Activated CD4-positive, CD25-positive, alpha-beta regulatory T cell treated with anti-CD3 and anti-CD28 coated beads, Interleukin-2, amount 50 U/mL, for 16 hours (primary cell): Measurements from ENCODE around the gene GLYR1.

ENCODE experiments used
- DNase-seq: peaks from one replicate; pipeline ENCODE4 v3.0.0-alpha.2; 2020; ENCODE audit warnings: low read depth, low spot score

The GLYR1 gene

DNA sequence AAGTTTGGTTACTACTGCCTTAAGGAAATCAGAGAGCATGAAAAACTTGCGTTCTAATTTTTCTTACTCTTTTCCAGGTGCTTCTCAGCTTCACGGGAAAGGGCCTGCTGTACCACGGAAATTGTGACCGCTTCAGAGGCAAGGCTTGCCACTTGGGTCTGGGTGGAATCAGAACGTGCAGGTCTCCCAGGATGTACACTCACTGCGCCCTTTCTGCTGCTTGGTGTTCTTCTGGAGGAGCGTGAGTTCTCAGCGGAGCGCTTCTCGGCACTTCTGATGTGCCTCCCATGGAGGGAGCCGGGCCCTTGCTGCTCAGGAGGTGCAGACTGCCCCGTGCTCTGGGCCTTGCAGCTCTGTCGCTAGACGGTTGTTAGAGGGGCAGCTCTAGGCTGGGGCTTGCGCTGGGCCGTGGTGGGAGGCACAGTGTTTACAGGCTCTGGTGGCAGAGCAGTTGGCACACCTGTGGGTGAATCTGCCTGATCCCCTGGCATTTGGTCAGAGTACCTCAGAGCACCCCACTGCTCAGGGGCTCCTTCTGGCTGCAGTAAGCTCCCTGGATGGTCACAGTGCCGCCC lies 33.0 kb upstream of the GLYR1 start:
- no peak for DNase-seq

DNA sequence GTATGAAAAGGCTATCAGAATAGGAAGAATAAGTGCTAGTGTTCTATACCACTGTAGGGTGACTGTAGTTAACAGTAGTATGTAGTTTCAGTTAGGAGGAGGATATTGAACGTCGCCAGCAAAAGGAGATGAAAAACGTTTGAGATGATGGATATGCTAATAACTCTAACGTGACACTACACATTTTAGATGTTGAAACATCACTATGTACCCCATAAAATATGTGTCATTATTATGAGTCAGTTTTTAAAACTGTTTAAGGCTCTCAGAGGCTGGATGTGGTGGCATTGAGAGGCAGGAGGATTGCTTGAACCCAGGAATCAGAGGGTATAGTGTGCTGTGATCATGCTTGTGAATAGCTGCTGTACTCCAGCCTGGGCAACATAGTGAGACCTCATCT lies 32.0 kb upstream of the GLYR1 start:
- no peak for DNase-seq

DNA sequence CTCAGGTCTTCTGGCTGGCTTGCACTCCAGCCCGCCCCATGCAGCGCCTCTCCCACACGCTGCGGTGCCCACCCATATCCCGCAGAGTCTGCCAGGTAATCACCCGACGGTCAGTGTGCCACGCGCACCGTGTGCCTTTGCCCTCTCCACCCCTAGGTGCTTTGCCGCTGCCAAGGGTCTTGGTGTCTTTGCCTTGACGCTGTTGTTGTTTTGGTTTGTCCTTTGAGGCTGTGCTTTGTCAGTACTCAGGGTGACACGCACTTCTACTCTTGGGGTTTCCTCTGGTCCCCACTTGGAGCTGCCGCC lies 30.2 kb upstream of the GLYR1 start:
- no peak for DNase-seq

DNA sequence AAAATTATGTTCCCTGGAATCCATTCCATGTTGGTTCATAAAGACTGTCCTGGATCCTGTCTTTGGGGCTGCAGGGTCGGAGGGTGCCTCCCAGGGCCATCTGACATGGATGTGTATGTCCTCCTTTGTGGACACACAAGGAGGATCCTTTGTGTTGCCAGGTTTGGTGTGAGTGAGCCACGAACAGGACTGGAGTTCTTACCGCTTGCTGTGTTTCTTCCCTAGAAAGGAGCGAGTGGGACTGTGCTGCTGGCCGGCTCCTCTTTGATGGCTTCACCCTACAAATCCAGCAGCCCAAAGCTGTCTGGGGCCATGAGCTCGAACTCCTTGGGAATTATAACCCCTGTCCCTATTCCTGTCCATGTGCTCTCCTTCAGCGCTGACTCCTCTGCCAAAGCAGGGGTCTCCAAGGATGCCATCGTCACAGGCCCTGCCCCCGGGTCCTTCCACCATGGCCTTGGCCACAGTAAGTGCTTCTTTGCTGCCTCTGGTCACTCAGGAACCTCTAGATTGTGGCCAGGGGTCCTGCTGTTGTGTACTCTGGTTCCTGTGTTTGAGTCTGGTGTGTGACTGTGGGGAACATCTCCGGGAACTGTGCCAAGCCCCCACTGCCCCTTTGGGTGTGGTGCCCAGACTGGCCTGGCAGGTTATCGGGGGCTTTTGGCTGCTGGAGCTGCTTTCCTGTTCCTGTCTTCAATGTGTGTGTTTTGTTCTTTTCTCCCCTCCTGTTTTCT lies 29.7 kb upstream of the GLYR1 start:
- no peak for DNase-seq

DNA sequence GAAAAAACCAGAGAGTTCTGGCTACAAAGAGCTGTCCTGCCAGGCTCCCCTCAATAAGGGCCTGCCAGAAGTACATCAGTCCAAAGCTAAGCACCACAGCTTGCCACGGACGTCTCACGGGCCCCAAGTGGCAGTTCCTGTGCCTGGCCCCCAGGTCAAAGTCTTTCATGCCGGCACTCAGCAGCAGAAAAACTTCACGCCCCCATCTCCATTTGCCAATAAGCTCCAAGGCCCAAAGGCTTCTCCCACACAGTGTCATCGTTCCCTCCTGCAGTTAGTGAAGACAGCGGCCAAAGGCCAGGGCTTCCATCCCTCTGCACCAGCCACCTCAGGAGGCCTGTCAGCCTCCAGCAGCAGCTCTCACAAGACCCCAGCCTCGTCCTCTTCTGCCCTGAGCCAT lies 27.6 kb upstream of the GLYR1 start:
- DNase-seq = no peak

DNA sequence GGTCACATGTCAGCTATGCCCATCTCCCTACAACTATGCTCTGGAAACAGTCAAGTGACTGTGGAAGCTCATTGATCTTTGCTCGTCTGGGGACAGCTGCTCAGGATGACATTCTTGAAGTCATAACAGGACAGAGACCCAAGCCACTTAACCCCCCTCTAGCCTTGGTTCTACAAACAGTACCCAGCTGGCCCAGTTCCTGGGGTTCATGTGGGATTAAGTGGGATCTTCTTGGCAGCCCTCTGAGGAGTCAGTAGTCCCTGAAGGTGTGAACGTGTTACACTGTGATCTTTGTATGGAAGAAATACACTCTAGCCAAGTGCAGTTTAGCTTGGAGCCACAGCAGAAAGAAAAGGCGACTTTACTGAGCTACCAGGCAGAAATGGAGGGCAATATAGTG lies 26.0 kb upstream of the GLYR1 start:
- DNase-seq = no peak

DNA sequence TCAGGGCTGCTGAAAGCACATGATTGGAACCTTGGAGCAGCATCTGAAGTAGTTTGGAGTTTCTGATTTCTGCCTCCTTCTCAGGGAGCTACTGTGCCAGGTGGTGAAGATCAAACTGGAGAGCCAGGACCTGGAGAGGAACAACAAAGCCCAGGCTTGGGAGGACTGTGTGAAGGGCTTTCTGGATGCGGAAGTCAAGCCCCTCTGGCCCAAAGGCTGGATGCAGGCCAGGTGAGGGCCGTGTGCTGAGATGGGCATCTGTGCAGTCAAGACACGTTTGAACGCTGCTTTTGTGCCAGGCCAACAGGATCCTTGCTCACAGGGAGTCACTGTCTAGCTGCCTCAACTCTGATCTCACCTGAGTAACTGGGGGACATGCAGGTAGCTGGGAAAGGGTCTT lies 24.0 kb upstream of the GLYR1 start:
- DNase-seq = no peak

DNA sequence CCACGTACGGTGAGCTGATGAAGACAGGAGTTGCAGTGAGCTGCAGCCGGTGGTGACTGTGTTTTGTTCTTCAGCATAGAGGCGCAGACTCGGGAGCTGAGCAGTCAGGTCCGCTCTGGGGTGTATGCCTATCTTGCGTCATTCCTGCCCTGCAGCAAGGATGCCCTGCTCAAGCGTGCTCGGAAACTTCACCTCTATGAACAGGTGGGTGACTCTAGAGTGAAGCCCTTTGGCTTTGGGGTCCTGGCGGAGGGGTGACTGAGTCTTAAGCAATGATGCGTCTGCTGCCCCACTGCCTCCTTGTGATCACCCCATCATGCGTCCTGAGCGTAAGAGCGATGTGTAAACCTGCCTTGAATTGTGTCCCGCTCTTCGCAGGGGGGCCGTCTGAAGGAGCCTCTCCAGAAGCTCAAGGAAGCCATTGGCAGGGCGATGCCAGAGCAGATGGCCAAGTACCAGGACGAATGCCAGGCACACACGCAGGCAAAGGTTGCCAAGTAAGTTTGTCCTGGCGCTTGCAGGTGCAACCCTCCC lies 23.1 kb upstream of the GLYR1 start:
- no peak for DNase-seq

DNA sequence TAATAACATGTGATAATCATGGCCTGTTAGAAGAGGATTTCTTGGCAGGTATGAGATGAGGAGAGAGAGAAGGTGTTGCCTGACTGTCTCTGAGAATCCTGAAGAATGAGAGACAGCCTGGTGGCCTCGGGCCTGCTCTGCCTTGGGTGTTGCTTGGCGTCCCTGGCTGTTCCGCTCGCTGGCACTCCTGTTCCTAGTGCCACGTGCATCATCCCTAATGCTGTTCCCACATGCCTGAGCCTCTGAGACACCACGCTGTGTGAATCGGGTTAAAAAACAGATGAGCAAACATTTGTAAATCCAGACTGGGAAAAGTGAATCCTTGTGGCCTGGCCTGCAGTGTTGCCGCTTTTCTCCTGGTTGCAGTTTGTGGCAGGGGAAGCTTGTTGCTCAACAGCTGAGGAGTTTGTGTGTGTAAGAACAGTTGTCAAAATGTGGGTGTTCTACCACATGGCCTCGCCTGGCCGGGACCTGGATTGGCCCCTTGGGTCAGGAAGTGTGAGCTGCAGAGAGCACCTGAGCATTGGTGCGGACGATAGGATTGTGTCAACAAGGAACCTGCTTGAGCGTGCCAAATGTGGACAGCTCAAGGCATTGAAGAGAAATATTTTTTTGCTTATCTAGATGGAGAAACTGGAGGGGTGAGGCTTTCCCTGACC lies 22.2 kb upstream of the GLYR1 start:
- DNase-seq = no peak

DNA sequence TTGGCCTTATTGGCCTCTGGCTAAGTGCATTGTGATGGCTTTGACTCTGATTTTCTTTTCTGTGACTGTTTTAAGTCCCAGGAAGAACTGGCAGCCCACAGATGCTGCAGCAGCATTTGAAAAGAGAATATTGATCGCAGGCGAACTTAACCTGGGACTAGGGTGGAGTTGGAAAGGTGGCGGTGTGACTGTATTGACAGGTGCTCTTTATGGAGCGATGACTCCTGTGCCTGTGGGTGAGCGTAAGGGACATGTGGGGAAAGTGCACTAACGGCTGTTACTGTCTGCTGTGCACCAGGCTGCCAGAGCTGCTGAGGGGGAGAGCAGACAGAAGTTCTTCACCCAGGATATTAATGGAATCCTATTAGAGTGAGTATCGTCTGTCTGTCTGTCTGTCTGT lies 21.4 kb upstream of the GLYR1 start:
- DNase-seq = no peak

DNA sequence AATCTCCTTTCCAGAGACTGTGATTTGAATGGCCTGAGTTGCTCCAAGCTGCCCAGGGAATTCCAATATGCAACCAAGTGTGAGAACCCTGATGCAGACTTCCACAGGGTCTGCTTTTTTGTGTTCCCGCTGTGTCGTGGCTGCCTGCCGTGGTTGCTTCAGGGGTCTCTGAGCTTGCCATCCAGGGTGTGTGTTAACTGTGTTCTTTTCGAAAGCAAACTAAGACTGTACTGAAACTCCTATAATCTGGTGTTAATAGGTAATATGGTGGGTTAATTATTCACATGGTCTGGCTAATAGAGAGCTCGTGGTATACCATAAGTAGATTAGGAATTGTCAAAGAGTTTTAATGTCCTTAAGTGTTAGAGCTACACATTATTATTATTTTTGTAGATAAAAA lies 20.9 kb upstream of the GLYR1 start:
- no peak for DNase-seq

DNA sequence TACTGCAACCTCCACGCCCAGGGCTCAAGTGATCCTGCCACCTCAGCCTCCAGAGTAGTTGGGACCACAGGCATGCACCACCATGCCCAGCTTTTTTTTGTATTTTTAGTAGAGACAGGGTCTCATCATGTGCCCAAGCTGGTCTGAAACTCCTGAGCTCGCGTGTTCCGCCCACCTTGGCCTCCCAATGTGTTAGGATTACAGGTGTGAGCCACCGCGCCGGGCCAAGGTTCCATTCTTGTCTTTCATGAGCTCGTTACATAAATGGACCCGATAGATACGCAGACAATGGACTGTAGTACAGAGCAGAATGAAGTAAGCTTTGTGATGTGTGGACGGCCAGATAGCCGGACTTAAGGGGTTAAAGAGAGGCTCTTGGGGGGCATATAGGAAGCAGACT lies 19.5 kb upstream of the GLYR1 start:
- DNase-seq = no peak

DNA sequence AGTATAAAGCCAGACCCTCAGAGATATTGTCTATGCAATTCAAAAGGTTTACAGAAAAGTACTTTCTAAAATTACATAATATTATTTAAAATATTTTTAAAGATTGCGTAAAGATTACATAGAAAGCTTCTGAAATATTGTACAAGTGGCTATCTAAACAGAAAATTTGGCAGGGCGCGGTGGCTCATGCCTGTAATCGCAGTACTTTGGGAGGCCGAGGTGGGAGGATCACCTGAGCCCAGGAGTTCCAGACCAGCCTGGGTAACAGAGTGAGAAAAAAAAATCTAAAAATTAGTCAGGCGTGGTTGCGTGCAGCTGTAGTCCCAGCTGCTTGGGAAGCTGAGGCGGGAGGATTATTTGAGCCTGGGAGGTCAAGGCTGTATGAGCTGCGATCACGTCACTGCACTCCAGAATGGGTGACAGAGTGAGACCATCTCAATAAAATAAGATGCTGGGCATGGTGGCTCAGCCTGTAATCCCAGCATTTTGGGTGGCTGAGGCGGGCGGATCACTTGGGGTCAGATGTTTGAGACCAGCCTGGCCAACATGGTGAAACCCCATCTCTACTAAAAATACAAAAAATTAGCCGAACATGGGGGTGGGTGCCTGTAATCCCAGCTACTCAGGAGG lies 18.3 kb upstream of the GLYR1 start:
- no peak for DNase-seq

DNA sequence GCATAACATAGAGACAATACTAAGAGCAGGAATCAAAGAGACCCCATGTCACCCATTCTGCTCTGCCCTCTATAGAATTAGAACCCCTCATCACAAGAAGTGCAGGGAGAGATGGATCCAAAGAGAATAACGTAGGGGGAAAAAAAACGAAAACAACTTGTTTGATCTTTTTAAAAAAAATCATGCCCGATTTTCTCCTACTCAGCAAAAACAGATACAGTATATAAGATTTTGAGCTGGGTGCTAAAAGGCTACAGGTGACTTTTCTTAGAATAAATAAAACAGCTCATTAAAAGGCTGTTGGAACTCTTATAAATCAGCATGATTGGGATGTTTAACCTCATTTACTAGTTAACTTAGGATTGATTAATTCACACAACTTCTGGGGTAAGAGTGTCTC lies 17.6 kb upstream of the GLYR1 start:
- no peak for DNase-seq

DNA sequence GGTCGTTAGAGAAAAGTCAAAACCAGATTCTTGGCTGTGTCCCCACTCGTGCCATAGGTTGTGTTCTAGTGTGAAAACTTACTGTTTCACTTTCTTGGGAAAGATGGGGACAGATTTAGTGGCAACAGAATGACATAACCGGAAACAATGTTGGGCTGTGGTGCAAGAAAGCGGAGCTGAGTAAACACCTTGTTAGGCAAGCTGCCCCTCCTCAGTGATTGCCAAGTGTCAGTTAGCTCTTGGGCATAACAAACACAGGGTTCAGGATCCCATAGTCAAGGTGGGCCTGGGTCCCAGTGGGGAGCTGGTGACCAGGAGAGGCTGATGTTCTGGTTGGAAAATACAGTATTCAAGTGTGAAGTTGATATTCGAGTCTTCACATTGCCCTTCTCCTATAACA lies 15.6 kb upstream of the GLYR1 start:
- DNase-seq = no peak

DNA sequence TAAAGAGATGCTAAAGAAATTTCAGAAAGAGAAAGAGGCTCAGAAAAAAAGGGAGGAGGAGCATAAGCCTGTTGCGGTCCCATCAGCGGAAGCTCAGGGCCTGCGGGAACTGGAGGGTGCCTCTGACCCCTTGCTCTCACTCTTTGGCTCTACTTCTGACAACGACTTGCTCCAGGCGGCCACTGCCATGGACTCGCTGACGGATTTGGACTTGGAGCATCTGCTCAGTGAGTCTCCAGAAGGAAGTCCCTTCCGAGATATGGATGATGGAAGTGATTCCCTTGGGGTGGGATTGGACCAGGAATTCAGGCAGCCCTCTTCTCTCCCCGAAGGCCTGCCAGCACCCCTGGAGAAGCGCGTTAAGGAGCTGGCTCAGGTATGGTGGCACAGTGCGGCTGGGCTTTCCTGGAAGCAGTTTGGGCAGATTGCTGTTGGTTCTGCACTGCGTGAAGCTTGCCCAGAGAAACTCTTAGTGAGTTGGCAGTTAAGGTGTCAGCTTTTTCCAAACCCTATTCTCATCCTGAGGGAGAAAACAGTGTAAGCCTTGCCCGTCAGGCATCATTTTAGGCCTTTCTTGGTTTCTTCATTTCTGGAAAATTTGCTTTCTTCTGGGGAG lies 13.7 kb upstream of the GLYR1 start:
- DNase-seq = no peak

DNA sequence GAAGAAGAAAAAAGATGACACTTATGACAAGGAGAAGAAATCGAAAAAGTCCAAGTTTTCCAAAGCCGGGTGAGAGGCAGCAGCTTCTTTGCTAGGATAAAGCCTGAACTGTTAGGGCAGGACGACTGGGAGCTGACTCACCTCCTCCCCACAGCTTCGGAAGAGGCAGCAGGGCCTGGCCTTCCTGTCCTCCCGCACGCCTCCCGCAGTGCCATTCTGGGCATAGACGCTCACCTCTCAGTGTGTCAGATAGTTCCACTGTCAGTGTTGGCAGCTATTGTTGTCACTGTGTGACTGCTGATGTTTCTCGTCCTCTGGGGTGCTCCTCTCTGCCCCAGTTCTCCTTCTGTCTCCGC lies 12.8 kb upstream of the GLYR1 start:
- DNase-seq = no peak

DNA sequence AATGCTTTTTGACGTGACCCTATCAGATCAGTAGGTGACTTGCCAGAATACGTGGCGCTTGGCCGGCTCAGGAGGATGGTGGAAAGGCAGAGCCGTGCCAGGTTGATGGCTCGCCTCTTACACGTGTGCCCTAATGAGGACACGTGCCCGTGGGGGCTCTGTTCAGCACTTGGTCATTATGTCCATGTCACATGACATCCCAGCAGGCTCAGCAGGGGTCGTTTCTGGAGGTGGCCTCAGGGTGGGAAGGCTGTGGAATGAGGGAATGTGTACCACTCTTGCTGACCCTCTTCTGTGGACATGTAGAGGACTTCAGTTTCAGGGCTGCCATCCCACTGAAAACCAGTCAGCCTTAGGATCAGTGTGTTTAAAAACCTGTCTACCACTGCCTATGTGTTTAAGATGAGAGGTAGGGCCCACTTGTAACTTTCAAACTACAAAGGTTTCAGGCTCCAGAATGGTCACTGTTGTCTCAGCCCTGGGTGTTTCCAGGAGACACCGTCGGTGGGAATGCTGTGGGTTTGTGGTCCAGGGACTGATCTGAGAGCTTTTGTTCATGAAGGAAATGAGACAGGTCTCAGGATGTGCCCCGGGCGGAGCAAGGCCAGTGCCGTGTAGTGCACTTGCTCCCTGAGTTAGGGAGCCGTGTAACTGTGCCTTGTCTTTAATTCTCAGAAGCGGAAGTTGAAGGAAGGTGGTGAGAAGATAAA lies 12.3 kb upstream of the GLYR1 start:
- DNase-seq = no peak

DNA sequence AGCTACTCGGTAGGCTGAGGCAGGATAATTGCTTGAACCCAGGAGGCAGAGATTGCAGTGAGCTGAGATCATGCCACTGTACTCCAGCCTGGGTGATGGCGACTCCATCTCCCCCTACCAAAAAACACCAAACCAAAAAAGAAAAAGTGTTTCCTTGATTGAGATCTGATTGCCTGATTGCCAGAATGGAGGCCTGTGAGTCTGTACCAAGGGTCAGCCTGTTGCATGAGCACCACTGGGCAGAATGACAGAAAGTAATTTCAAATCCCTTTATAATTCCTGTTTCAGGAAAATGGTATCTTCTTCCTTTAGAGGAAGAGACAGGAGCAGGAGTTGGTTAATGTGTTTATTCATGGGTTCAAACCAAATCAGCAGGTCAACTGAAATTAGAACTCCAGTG lies 8.7 kb upstream of the GLYR1 start:
- no peak for DNase-seq

DNA sequence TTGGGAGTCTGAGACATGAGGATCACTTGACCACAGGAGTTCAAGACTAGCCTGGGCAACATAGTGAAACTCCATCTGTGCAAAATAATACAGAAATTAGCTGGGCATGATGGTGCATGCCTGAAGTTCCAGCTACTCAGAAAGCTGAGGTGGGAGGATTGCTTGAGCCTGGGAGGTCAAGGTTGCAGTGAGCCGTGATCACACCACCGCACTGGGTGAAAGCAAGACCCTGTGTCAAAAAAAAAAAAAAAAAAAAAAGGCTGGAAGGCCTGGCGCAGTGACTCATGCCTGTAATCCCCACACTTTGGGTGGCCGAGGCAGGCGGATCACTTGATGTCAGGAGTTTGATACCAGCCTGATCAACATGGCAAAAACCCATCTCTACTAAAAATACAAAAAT lies 8.3 kb upstream of the GLYR1 start:
- no peak for DNase-seq

DNA sequence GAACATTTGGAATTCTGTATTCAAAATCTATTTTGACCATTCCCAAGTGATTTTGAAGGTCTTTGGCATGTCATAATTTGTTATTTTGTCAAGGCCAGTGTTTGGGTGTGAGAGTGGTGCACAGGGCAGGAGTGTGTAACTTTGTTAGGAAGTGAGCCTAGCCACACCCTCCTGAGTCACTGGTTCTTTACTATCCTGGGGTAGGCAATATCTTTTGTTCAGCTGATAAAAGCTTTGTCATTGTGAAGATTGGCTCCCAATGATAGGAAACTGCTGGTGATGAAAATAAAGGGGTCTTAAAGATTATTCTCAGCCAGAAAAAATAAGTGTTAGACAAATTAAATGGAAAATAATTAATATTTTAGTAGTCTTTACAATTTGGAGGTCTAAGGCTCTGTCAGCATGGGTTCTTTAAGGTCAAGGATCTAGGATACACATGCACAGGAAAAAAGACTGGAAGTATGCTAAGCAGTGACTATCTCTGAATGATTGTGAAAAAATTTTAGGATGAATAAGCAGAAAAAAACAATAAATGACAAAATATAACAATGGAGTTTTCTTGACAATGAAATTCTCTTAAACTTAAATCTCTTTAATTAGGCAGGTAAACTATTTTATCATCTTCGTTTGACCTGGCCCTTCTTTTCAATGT lies 5.3 kb upstream of the GLYR1 start:
- DNase-seq = no peak
